NCI-H82 (cell line): Measurements from ENCODE around the gene JKAMP.

Experiments
- DNase-seq: peaks from one replicate; lab custom pipeline; 2025; lab: John Stamatoyannopoulos, UW

JKAMP gene

DNA sequence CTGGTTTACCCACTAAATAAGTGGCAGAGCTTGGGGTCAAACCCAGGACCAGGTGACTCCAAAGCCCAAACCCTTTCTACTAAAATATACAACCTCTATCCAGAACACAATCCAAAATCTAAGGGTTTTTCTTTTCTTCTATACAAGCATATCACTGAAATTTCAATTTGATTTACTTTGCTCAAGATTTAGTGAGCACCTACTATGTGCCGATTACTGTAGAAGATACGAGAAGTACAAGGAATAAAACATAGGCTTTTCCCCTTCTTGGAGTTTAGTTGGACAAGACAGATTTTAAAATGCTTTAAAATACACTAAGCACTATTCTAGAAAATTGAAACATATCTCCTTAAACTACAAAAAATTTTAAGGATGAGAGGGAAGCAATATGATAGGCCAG lies 2.9 kb upstream of the JKAMP start:
- DNase-seq = no peak

GRCh38 chr14:59481871-59482540 lies 2.3 kb upstream of the JKAMP start:
- no peak for DNase-seq

- DNase-seq = no peak
These were observed 1.6 kb upstream of the JKAMP start for GRCh38 chr14:59482541-59483331.

GRCh38 chr14:59483363-59483762 lies 954 bp upstream of the JKAMP start:
- DNase-seq = peak; percentile 44

GRCh38 chr14:59484639-59485175 lies 390 bp downstream of the JKAMP start:
- DNase-seq = no peak

- DNase-seq = no peak
These were observed 6.4 kb downstream of the JKAMP start for GRCh38 chr14:59490756-59491155.

- DNase-seq = no peak
These were observed 8.1 kb downstream of the JKAMP start for GRCh38 chr14:59492384-59492783.

GRCh38 chr14:59500732-59501131 lies 16.4 kb downstream of the JKAMP start:
- no peak for DNase-seq

GRCh38 chr14:59503256-59503655 lies 18.9 kb downstream of the JKAMP start:
- DNase-seq = no peak

- peak; percentile 80 for DNase-seq
These were observed 22.9 kb downstream of the JKAMP start for GRCh38 chr14:59507063-59507751.

GRCh38 chr14:59507752-59508103 lies 23.4 kb downstream of the JKAMP start:
- no peak for DNase-seq

DNA sequence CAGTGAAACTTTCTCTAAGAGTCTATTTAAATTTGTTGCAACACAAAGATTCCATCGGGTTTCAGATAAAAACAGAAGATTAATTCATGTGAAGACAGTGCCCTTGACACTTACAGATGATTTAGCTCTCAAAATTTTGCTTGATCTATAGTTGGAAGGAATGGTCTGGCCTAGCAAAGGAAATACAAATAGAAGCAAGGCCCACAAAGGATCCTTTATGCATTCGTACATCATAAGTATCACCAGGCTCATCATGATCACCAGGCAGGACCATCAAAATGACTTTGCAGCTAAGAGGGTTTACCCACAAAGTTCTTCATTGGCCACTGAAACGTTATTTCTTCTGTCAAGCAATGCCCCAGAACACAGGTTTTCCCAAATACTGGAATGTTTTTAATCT lies 24.8 kb downstream of the JKAMP start:
- DNase-seq = no peak

GRCh38 chr14:59510001-59510400 lies 25.7 kb downstream of the JKAMP start:
- DNase-seq = no peak

DNA sequence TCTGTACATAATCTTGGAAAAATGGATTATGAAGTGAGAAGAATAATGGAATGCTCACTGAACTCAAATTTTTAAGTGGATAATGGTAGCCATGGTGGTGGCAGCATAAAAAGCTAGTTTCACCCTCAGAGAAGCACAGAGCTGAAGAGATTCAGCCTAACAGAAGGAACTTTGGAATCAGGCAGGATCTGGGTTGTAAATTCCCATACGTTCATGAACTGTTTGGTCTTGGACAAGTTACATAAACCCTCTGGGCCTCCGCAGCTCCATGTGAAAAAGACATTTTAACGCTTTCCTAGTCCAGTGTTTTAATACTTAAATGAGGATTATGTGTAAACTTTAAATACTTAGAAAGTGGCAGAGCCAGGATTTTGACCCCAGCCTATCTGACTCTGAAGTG lies 26.6 kb downstream of the JKAMP start:
- DNase-seq = no peak

- peak; percentile 59 for DNase-seq
These were observed 27.7 kb downstream of the JKAMP start for GRCh38 chr14:59511916-59512575.

DNA sequence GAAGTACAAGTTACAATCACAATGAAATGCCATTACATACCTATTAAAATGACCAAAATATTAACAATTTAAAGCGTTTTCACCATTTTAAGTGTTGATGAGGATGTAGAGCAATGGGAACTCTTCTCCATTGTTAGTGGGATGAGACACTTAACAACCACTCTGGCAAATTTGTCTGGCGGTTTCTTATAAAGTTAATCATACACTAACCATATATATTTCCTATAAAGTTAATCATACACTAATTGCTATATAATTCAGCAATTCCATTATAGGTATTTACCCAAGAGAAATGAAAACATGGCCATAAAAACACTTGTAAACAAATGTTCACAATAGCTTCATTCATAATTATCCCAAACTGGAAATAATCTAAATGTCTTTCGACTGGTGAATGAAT lies 35.9 kb downstream of the JKAMP start:
- no peak for DNase-seq

DNA sequence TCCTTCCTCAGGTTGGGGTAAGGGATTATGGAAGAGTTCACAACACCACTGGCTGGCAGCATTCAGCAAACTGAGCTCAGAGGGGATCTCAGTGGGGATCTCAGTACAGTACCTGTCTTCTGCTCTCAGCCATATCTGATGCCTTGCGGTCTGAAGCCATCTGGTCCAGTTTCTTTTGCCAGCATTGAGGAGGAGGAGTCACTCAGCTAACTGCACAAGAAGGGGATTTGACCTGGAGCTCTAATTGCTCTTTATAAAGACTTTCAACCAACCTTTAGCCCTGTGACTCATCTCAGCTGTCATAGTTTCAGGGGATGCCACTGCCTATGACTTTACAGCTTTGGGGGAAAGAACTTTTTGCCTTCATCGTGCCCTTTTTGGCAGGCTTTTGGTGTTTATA lies 44.9 kb downstream of the JKAMP start:
- peak; percentile 14 for DNase-seq

DNA sequence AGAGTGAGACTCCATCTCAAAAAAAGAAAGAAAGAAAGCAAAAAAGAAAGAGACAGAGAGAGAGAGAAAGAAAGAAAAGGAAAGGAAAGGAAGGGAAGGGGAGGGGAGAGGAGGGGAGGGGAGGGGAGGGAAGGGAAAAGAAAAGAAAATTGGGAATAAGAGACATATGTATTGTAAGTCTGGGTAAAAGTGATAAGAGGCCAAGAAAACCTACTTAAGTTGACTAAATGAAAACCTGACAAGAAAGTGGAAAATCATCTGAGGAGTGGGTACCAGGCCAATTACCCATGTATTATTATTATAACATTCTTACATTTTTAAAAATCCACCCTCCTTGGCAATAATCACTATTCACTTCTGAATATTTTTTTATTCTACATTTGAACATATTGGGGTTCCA lies 46.0 kb downstream of the JKAMP start:
- DNase-seq = no peak

DNA sequence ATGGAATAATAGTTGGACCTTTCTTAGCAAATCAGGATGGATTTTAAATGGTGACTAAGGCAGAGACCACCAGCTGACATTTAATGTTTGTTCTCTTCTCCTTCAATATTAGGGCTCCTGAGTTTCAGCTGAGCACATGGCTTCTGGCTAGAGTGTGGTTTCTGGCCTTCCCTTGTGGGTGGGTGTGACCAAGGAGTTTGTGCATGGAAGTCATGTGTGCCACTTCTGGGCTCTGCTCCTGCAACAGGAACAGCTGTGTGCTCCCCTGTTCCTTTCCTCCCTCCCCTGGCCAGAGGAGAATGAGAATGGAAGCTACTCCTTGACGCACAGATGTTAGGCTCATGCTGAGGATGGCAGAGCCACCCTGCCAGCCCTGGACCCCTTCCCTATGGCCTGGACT lies 48.1 kb downstream of the JKAMP start:
- no peak for DNase-seq

- no peak for DNase-seq
These were observed 50.2 kb downstream of the JKAMP start for GRCh38 chr14:59534361-59534987.

GRCh38 chr14:59537476-59537875 lies 53.2 kb downstream of the JKAMP start:
- DNase-seq = no peak

DNA sequence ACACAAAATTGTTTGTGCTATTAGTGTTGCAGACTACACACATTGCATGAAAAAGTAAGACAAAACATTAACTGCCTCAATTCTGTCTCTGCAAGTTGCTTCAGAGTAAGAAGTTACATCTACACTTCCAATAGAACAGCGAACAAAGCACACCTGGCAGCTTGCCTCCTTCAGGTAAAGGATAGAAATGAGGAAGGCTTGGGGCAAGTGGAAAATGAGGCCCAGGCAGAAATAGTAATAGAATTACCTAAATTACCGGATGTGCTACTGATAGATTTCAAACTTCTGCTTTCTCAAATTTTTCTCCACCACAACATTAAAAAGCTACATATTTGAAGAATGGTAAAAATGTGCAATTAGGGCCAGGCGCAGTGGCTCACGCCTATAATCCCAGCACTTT lies 54.6 kb downstream of the JKAMP start:
- no peak for DNase-seq
